MM.1S (cell line): ENCODE results near the gene GPC5.

Source experiments
- CTCF ChIP-seq: fragments of 300-600 bp; sonication (generic); IDR thresholded peaks from 2 replicates; pipeline ENCODE4 v1.5.1; 2016; ENCODE audit warnings: antibody characterized with exemption, low read length, mixed read lengths
- EZH2 ChIP-seq: fragments of 300-600 bp; sonication (generic); optimal IDR thresholded peaks from 2 replicates; pipeline ENCODE3; 2017; ENCODE audit warnings: low read depth, mild to moderate bottlenecking, antibody characterized with exemption, low read length, mixed read lengths
- EZH2phosphoT487 ChIP-seq: fragments of 300-600 bp; sonication (generic); IDR thresholded peaks from 2 replicates; pipeline ENCODE4 v1.6.1; 2018; ENCODE audit warnings: antibody characterized with exemption, low read length

GRCh38 chr13:91661692-91662490 is 263.5 kb downstream of the GPC5 start:
- no peak for TF ChIP-seq CTCF
- TF ChIP-seq EZH2 = no peak
- TF ChIP-seq EZH2phosphoT487 = no peak
